DMS153 treated with DMSO at 0.1 percent for 48 hours (cell line): ENCODE results near the gene SMU1.

Experiments
- DNase-seq: peaks from one replicate; lab custom pipeline; 2025; ENCODE audit not compliant: unreplicated experiment; lab: John Stamatoyannopoulos, UW

The SMU1 gene

GRCh38 chr9:33076046-33077004, at the start of gene SMU1:
SMU1 (minus strand) TSS chr9:33076674; CDS start chr9:33076608, 66 bp downstream.
- DNase-seq, result peak; percentile 91

- no peak for DNase-seq
Observed at GRCh38 chr9:33125461-33125860, 49.0 kb upstream of the SMU1 start.

DNA sequence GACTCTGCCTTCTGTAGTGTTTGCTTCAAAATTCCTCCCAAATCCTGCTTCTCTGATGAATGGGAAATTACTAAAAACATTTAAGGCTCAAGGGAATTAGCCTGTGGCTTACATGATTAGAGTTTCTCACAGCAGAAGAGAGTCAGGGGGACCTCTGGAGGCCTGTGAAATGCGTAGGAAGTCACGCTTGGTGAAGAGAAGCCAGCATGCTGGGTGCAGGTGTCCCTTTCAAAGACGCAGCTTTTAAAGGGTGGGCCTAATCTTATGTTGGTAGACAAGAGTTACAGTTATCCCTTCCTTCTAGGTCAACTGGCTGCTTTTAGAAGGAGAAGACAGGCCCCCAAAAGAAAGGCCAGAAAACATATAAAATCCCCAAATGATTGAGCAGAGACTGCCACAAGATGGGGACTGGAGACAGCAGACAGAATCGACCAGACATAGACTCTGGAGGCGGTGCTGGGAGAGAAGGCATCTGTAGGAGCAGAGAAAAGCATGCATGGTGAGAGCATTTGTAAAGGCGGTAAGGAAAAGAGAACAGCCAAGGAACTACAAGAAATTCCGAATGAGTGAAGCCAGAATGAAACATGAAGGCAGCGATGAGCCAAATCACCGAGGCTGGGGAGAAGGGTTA, 48.4 kb upstream of the SMU1 start:
- no peak for DNase-seq

- no peak for DNase-seq
Observed at GRCh38 chr9:33124046-33124445, 47.6 kb upstream of the SMU1 start.

DNA sequence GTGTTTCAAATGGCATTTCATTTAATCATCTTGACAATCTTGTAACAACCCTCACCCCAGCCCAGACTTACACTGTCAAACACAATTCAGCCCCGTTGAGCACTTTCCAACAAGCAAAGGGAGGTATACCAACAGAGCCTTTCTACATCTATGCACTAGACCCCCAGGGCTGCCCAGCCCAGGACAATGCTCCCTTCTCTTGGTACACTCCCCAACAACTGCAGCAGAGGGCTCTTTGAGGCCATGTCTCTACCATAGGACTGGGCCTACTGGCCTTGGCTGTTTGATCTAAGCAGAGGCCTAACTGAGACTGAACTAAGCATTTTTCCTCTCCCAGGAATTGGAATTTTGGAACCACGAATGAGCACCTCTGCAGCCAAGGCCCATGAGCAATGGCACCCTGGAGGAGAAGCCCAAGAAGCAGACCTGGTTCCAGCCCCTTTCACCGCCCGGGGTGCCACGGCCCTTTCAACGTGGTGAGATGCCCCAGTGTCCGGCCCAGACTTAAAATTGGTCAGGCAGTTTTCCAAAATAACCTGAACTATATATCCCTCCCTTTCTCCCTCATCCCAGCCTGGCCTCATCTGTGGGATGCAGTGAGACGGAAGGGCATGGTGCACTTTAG, 47.0 kb upstream of the SMU1 start:
- no peak for DNase-seq

DNA sequence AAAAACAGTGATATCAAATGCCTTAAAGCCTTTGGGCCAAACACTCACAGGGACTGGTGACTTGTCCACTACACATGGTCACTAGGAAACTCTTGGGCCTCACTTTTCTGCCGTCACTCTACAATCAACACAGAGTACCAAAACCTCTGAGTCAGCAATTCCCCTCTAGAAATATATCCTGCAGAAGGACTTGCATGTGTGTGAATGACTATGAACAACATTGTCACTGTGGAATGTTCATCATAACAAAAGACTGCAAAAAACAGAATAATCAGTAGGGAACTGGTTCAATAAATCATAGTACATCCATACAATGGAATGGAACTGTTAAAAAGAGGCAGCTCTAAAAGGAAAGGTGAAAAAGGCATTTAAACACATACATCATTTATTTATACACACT, 44.1 kb upstream of the SMU1 start:
- no peak for DNase-seq

- DNase-seq, result no peak
Observed at GRCh38 chr9:33117796-33118195, 41.3 kb upstream of the SMU1 start.

- no peak for DNase-seq
Observed at GRCh38 chr9:33117306-33117705, 40.8 kb upstream of the SMU1 start.

GRCh38 chr9:33116860-33117259, 40.4 kb upstream of the SMU1 start:
- DNase-seq, result no peak

DNA sequence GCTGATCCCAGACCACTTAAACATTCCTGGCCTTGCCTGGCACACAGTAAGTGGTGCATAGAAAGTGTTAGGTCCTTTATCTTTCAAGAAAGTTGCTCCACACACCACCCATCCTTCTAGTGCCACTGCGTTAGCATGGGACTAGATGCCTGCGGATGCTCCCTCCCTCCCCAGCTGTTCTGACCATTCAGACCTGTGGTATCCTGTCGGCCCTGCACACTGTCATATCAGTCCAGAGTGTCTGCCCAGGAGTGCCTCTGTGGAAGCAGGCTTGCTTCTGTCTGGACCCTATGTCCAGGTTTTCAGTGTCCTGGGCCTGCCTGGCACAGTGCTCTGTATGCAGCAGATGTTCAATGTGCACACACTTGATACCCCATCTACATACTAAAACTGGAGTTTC, 38.3 kb upstream of the SMU1 start:
- DNase-seq, result no peak

- DNase-seq, result no peak
Observed at GRCh38 chr9:33113799-33114547, 37.5 kb upstream of the SMU1 start.

DNA sequence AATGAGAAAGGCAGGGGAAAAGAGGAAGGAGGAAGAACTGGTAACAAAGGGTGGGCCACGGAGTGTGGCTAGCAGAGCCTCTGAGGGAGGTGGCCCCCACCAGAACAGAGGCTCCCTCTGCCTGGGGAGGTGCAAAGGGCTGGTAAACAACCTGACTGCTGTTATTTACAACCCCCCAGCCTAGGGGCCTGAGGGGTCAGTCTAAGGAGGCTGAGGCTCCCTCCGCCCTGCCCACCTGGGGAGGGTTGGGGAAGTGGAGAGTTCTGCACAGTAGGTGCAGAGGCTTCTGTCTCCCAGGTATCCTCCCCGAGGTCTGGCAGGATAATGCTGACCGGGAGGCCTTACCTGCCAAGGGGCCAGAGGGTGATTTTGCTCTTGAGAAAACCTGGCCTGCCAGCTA, 35.6 kb upstream of the SMU1 start:
- DNase-seq, result no peak

DNA sequence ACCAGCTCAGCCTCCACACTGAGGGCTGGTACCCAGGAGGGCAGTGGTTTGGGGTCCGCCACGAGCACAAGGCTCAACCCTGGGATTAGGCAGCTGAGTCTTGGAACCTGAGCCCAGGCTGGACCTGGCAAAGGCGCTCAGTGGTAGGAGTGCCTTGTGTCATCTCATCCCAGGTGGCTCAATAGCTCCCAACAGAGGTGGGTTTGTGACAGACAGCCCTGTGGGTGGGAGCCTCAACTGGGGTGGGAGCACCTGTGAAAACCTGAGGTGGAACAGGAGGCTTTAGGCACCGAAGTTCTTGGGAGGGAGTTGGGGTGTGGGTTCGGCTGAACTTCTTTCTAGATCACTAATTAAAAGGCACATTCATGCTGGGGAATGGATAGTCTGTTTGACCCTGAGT, 35.2 kb upstream of the SMU1 start:
- no peak for DNase-seq

DNA sequence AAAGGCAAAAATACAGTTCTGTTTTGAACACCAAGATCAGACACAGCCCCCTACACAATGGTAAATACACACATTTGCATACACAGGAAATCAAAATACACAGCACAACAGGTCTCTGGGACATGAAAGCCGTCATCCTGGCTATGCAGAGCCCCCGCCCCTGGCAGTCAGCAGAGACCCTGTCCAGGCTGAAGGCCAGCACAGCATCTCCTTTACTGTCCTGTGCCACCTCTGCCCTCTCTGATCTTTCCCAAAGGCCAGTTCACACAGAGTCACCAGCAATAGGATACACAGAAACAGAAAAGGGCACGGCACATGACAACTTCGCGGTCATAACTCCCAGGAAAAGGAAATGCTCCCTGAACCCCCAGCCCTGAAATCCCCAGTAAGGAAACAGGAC, 34.2 kb upstream of the SMU1 start:
- no peak for DNase-seq

DNA sequence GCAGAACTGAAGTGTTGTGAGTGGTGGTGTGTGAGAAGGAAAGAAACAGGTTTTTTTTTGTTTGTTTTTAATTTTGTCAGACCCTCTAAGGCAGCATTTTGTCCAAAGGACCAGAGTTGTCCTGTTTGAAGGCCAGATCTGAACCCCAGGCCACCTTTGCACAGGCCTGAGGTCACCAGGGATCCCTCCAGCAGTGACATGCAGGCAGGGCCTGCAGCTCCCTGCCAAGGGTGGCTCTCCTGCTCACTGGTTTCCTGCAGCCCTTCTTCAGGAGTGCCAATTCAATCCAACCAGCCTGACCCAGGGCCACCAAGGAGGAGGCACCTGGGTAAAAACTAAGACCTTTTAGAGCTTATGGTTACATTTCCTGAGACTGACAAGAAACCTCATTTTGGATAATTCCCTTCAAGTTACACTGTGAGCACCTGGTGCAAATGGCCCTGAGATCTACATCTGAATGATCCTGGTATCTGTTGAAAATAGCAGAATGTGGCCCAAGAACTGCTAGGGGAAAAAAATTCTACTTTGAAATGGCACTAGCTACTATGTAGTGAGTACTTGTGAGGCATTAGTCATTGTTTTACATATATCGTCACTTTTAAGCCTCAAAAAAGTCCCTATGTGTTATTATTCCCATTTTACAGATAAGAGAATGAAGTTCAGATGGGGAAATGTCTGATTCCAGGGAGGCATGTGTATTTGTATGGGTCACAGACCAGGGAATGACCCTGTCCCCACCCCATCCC, 33.5 kb upstream of the SMU1 start:
- DNase-seq, result no peak

DNA sequence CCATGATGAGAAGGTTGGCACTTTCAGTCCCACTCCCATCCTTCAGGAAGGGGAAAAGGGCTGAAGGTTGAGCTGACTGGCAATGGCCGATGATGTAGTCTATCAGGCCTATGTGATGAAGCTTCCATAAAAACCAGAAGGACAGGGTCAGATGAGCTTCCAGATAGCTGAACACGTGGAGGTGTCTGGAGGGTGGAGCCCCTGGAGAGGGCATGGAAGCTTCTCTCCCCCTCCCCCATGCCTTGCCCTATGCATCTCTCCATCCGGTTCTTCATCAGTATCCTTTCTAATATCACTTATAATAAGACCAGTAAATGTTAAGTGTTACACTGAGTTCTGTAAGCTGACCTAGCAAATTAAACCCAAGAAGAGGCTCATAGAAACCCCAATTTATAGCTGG, 32.6 kb upstream of the SMU1 start:
- DNase-seq, result no peak

GRCh38 chr9:33108472-33108871, 32.0 kb upstream of the SMU1 start:
- no peak for DNase-seq

DNA sequence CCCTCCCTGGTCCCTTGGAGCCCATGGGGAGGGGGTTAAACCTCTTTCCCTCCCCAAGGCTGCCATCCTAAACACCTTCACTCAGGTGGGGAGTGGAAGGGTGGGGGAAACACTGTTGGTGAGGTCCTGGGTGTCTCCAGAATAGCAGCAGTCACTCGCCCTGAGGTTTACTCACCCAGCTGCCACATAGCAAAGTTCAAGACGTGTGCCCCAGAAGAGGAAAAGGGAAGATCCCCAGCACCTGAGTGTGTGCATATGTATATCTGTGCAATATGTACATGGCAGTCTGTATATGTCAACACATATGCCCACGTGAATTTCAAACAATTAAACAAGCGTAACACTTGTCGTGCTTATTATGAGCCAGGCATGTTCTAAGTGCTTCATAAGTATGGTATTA, 31.3 kb upstream of the SMU1 start:
- DNase-seq, result no peak

GRCh38 chr9:33106827-33107621, 30.6 kb upstream of the SMU1 start:
- no peak for DNase-seq

DNA sequence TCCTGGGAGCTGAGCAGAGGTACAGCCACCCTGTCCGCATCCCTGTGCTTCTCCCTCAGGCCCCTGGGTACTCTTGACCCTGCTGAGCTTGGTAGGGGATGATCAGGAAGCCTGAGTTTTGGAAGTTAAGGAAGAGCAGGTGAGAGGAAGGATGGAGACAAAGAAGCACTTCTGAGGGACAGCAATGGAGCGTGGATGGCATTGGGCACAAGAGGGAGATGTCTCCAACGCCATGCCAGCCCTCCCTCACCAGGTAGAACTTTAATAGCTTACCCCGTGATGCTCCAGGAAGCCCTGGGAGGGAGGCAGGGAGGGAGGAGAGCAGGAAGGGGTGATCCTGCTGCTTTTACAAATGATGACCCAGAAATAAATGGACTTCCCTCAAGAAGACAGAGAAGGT, 29.9 kb upstream of the SMU1 start:
- no peak for DNase-seq
